Measurements from ENCODE around the gene FSIP1.

Gene FSIP1

GRCh38 chr15:39552556-39552955, 230.1 kb downstream of the FSIP1 start:
- no peak for TF ChIP-seq CTCF (IDR thresholded peaks at IDR 0.05)
- DNase-seq (ENCODE audit: low spot score): no peak
- H3K27ac ChIP-seq: no peak overlapping the region
- H3K4me3 ChIP-seq: no peak overlapping the region

DNA sequence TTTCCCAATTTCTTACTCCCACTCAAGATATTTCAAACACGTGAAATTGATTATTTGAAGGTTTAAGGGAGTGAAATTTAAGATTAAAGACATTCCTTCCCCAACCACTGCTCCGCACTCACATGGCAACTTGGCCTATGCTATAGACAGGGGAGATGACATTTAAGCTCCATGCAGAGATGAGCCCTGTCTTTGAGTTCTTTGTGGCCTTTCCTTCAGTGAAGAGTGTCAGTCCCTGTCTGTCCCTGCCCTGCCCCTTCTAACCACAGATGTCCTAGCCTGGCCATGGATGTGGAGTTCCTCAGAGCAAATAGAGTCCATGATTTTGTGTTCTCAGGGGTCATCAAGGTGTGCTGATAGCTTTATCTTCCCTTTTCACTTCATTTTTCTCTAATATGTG, 231.2 kb downstream of the FSIP1 start:
- no peak for TF ChIP-seq CTCF (IDR thresholded peaks at IDR 0.05)
- no peak overlapping the region for H3K27ac ChIP-seq
- H3K4me3 ChIP-seq: no peak overlapping the region
- DNase-seq (ENCODE audit: low spot score): no peak

Measured in coronary artery (tissue), 2 donors.